Erythroblast (primary cell): ENCODE results near the gene MZB1.

Experiments
- GATA1 ChIP-seq: IDR thresholded peaks from 2 replicates; pipeline ENCODE4 v1.6.1; 2011; ENCODE audit warnings: low read depth, mild to moderate bottlenecking, control low read depth, low read length, moderate library complexity
- POLR2A ChIP-seq: IDR thresholded peaks from 2 replicates; pipeline ENCODE4 v1.6.1; 2011; ENCODE audit warnings: mild to moderate bottlenecking, low read length

DNA sequence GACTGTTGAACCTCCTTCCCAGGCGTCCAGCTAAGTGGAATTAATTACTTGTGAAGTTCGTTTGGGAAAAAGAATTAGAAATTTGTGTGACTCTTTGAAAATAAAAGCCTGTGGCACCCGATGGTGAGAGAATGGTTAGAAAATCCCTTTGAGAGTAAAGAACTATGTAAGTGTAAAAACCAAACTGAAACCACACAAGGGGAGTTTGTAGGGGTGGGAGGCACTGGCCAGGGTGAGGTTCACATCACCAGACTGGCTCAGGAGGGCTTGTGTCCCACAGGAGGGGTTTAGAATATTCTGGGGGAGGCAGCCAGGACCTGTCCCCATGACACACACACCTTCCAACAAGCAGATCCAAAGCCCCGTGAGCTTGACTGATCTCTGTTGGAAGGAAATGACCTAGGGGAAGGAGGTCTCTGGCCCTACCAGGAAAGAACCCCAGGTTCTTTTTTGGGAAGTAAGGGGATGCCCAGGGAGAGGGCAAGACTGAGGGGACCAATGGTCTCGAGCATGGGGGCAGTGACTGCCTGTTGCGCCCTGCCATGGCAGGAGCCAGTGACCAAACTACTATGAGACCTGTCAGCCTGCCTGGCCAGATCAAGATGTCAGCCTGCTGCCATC is 9.9 kb upstream of the MZB1 start:
- TF ChIP-seq POLR2A (no peak), GATA1 (no peak)
